HT1080 (cell line): ENCODE data around the gene NUTM2E. TPM values are rescaled to one million over a fixed set of nuclear protein-coding genes. Genes with fewer than 3 reads are reported as not detected.
"Not testable (repeated sequence)": the region's sequence is repeated elsewhere in the genome, so short reads cannot be mapped to it uniquely, and the experiment has no call there.

ENCODE experiments used
- DNase-seq: peaks from one replicate; pipeline ENCODE4 v3.0.0-alpha.2; 2015; ENCODE audit warnings: low read depth
- polyA plus RNA-seq, 2 experiments: library from polyadenylated mRNA; depleted of rRNA; stranded (reverse); fragments of >200 nt; gene quantifications; 2 replicates each; pipeline ENCODE4 v1.2.3, GENCODE V29; 2015
- total RNA-seq: library from RNA; depleted of rRNA; stranded (reverse); fragments of >200 nt; shearing (Covaris generic); gene quantifications from 2 replicates; pipeline ENCODE4 v1.2.3, GENCODE V29; 2014; rRNA removed

NUTM2E gene
- not detected in 2 replicates for total RNA-seq
- polyA plus RNA-seq (2015; cell fraction: cytosol; rRNA removed) = not detected in 2 replicates
- not detected in 2 replicates for polyA plus RNA-seq (2015; cell fraction: nucleus; rRNA removed)

- DNase-seq = peak; percentile 85
Observed at GRCh38 chr10:79826496-79827215, at the start of gene NUTM2E. NUTM2E (plus strand) TSS chr10:79826739; CDS start chr10:79841741, 15,002 bp downstream.

- peak; percentile 3 for DNase-seq
Observed at GRCh38 chr10:79777997-79778396, 48.5 kb upstream of the NUTM2E start.

- DNase-seq = peak; percentile 75
Observed at GRCh38 chr10:79779310-79779938, 47.1 kb upstream of the NUTM2E start.

GRCh38 chr10:79779992-79780391 is 46.5 kb upstream of the NUTM2E start:
- not testable (repeated sequence) for DNase-seq

- DNase-seq = not testable (repeated sequence)
Observed at GRCh38 chr10:79781584-79781983, 45.0 kb upstream of the NUTM2E start.

GRCh38 chr10:79787455-79787952 is 39.0 kb upstream of the NUTM2E start:
- not testable (repeated sequence) for DNase-seq

GRCh38 chr10:79789351-79789750 is 37.2 kb upstream of the NUTM2E start:
- not testable (repeated sequence) for DNase-seq

- DNase-seq = not testable (repeated sequence)
Observed at GRCh38 chr10:79791906-79792517, 34.5 kb upstream of the NUTM2E start.

- not testable (repeated sequence) for DNase-seq
Observed at GRCh38 chr10:79799337-79799736, 27.2 kb upstream of the NUTM2E start.

- not testable (repeated sequence) for DNase-seq
Observed at GRCh38 chr10:79805857-79806256, 20.7 kb upstream of the NUTM2E start.

GRCh38 chr10:79811895-79812294 is 14.6 kb upstream of the NUTM2E start:
- DNase-seq = not testable (repeated sequence)

GRCh38 chr10:79816290-79816689 is 10.2 kb upstream of the NUTM2E start:
- DNase-seq = not testable (repeated sequence)

GRCh38 chr10:79823387-79823786 is 3.2 kb upstream of the NUTM2E start:
- not testable (repeated sequence) for DNase-seq

GRCh38 chr10:79825587-79826011 is 940 bp upstream of the NUTM2E start:
- DNase-seq = not testable (repeated sequence)

- not testable (repeated sequence) for DNase-seq
Observed at GRCh38 chr10:79826131-79826495, 426 bp upstream of the NUTM2E start.

GRCh38 chr10:79833833-79834232 is 7.3 kb downstream of the NUTM2E start:
- DNase-seq = not testable (repeated sequence)

GRCh38 chr10:79835891-79836290 is 9.4 kb downstream of the NUTM2E start:
- DNase-seq = not testable (repeated sequence)

- DNase-seq = not testable (repeated sequence)
Observed at GRCh38 chr10:79836891-79837290, 10.4 kb downstream of the NUTM2E start.

GRCh38 chr10:79838441-79838840 is 11.9 kb downstream of the NUTM2E start:
- DNase-seq = not testable (repeated sequence)

- DNase-seq = not testable (repeated sequence)
Observed at GRCh38 chr10:79853191-79853854, 26.8 kb downstream of the NUTM2E start.

- DNase-seq = peak; percentile 4
Observed at GRCh38 chr10:79862269-79862668, 35.7 kb downstream of the NUTM2E start.
